SK-N-MC (cell line): Measurements from ENCODE around the gene YTHDF1.

Experiments used
- DNase-seq: peaks from one replicate; pipeline ENCODE4 v3.0.0-alpha.2; 2011; ENCODE audit warnings: low read depth, low spot score
- H3K27ac ChIP-seq: fragments of 200-600 bp; sonication (generic); 2 replicates; pipeline ENCODE4 v1.5.1; 2016; ENCODE audit warnings: mixed run types
- H3K36me3 ChIP-seq: fragments of 200-600 bp; sonication (generic); 2 replicates; pipeline ENCODE4 v1.6.1; 2017; ENCODE audit warnings: antibody characterized with exemption, low read length, mixed read lengths; ENCODE audit not compliant: insufficient read depth
- H3K4me3 ChIP-seq: fragments of 200-600 bp; sonication (generic); 2 replicates; pipeline ENCODE4 v1.5.1; 2016
- H3K9ac ChIP-seq: fragments of 200-600 bp; sonication (generic); 2 replicates; pipeline ENCODE4 v1.8.0; 2017; ENCODE audit warnings: mixed run types, mixed read lengths; ENCODE audit not compliant: insufficient read length
- H3K9me3 ChIP-seq: fragments of 200-600 bp; sonication (generic); 2 replicates; pipeline ENCODE4 v1.6.1; 2017; ENCODE audit warnings: low read depth, mild to moderate bottlenecking, antibody characterized with exemption, low read length, moderate library complexity, mixed read lengths
- EZH2 ChIP-seq: fragments of 200-600 bp; sonication (generic); IDR thresholded peaks from one replicate; pipeline ENCODE4 v1.6.1; 2017; ENCODE audit warnings: antibody characterized with exemption
- FOXP2 ChIP-seq: optimal IDR thresholded peaks from 2 replicates; pipeline ENCODE3; 2011; ENCODE audit warnings: mild to moderate bottlenecking, moderate library complexity; ENCODE audit not compliant: insufficient read depth; ENCODE audit errors: extremely low read length, control extremely low read depth
- POLR2AphosphoS5 ChIP-seq: IDR thresholded peaks from 2 replicates; pipeline ENCODE4 v1.6.1; 2012; ENCODE audit warnings: mild to moderate bottlenecking, low read depth, low read length, borderline replicate concordance

YTHDF1 gene

GRCh38 chr20:63210011-63210605 is 5.8 kb downstream of the YTHDF1 start:
- no peaks in the 10 kb centered on the region for H3K9me3 ChIP-seq
- H3K36me3 ChIP-seq: peaks cover 87% of the 10 kb centered on the region
- no peak for DNase-seq
- H3K27ac ChIP-seq: no peak overlapping the region
- TF ChIP-seq EZH2 (no peak), POLR2AphosphoS5 (no peak), FOXP2 (no peak)
- no peak overlapping the region for H3K4me3 ChIP-seq
- H3K9ac ChIP-seq: no peak overlapping the region

- Histone ChIP-seq H3K36me3 (peaks cover 89% of the 10 kb centered on the region), H3K4me3 (no peak overlapping the region), H3K9ac (no peak overlapping the region), H3K27ac (no peak overlapping the region), H3K9me3 (no peaks in the 10 kb centered on the region)
- TF ChIP-seq POLR2AphosphoS5: no peak
- DNase-seq: no peak
Observed at GRCh38 chr20:63208346-63208909, 7.5 kb downstream of the YTHDF1 start.

GRCh38 chr20:63206878-63207277 is 9.1 kb downstream of the YTHDF1 start:
- no peak for TF ChIP-seq POLR2AphosphoS5
- no peak for TF ChIP-seq EZH2
- TF ChIP-seq FOXP2: no peak
- no peak overlapping the region for H3K9ac ChIP-seq
- no peak for DNase-seq

GRCh38 chr20:63205896-63206295 is 10.0 kb downstream of the YTHDF1 start:
- DNase-seq: no peak

More at GRCh38 chr20:63206878-63207277, 9.1 kb downstream of the YTHDF1 start:
- H3K36me3 ChIP-seq: peaks cover 89% of the 10 kb centered on the region
- H3K27ac ChIP-seq: no peak overlapping the region
- H3K9me3 ChIP-seq: no peaks in the 10 kb centered on the region
- H3K4me3 ChIP-seq: no peak overlapping the region

GRCh38 chr20:63204362-63204761 is 11.6 kb downstream of the YTHDF1 start:
- Histone ChIP-seq H3K9me3 (no peaks in the 10 kb centered on the region), H3K27ac (no peak overlapping the region), H3K36me3 (peaks cover 80% of the 10 kb centered on the region), H3K9ac (no peak overlapping the region), H3K4me3 (no peak overlapping the region)
- no peak for DNase-seq
- TF ChIP-seq EZH2 (no peak), FOXP2 (no peak), POLR2AphosphoS5 (no peak)

More at GRCh38 chr20:63205896-63206295, 10.0 kb downstream of the YTHDF1 start:
- no peak overlapping the region for H3K9ac ChIP-seq
- TF ChIP-seq FOXP2: no peak
- no peak for TF ChIP-seq POLR2AphosphoS5
- no peak for TF ChIP-seq EZH2
- H3K36me3 ChIP-seq: peaks cover 88% of the 10 kb centered on the region
- H3K27ac ChIP-seq: no peak overlapping the region
- H3K9me3 ChIP-seq: no peaks in the 10 kb centered on the region
- no peak overlapping the region for H3K4me3 ChIP-seq

- H3K9me3 ChIP-seq: no peaks in the 10 kb centered on the region
- H3K36me3 ChIP-seq: peaks cover 68% of the 10 kb centered on the region
- no peak overlapping the region for H3K4me3 ChIP-seq
- no peak overlapping the region for H3K27ac ChIP-seq
- DNase-seq: no peak
- TF ChIP-seq FOXP2: no peak
- TF ChIP-seq POLR2AphosphoS5: no peak
- TF ChIP-seq EZH2: no peak
- H3K9ac ChIP-seq: no peak overlapping the region
Observed at GRCh38 chr20:63202811-63203526, 13.0 kb downstream of the YTHDF1 start.

GRCh38 chr20:63202021-63202420 is 13.9 kb downstream of the YTHDF1 start:
- H3K36me3 ChIP-seq: peaks cover 62% of the 10 kb centered on the region
- H3K4me3 ChIP-seq: no peak overlapping the region

GRCh38 chr20:63198606-63199005 is 17.3 kb downstream of the YTHDF1 start:
- Histone ChIP-seq H3K27ac (no peak overlapping the region), H3K36me3 (peaks cover 52% of the 10 kb centered on the region)
- TF ChIP-seq EZH2: no peak
- TF ChIP-seq FOXP2: no peak
- no peak for TF ChIP-seq POLR2AphosphoS5

More at GRCh38 chr20:63202021-63202420, 13.9 kb downstream of the YTHDF1 start:
- Histone ChIP-seq H3K9me3 (no peaks in the 10 kb centered on the region), H3K27ac (no peak overlapping the region), H3K9ac (no peak overlapping the region)
- no peak for TF ChIP-seq FOXP2
- no peak for TF ChIP-seq EZH2
- TF ChIP-seq POLR2AphosphoS5: no peak
- no peak for DNase-seq

More at GRCh38 chr20:63198606-63199005, 17.3 kb downstream of the YTHDF1 start:
- Histone ChIP-seq H3K9ac (no peak overlapping the region), H3K4me3 (no peak overlapping the region), H3K9me3 (no peaks in the 10 kb centered on the region)
- no peak for DNase-seq
